ENCODE results near the gene TNFRSF4.
A peak's percentile ranks its signal among the peaks of the same experiment; 100 is the strongest.

Gene TNFRSF4

GRCh38 chr1:1189111-1189510 lies 24.8 kb downstream of the TNFRSF4 start:
- no peaks in the 10 kb centered on the region for H3K4me1 ChIP-seq (ENCODE audit: insufficient read depth, poor library complexity, severe bottlenecking)
- no peak for ATAC-seq (ENCODE audit: low read depth)
- no peaks in the 10 kb centered on the region for H3K9me3 ChIP-seq (ENCODE audit: severe bottlenecking)
- no peaks in the 10 kb centered on the region for H3K27me3 ChIP-seq (ENCODE audit: insufficient read depth, poor library complexity, severe bottlenecking)
- H3K4me3 ChIP-seq (ENCODE audit: severe bottlenecking) = no peak overlapping the region
- no peak for DNase-seq (ENCODE audit: low spot score)
- no peak for TF ChIP-seq CTCF (IDR thresholded peaks at IDR 0.05; ENCODE audit: poor library complexity, severe bottlenecking)
- no peaks in the 10 kb centered on the region for H3K36me3 ChIP-seq (ENCODE audit: low read depth)
- H3K27ac ChIP-seq (ENCODE audit: poor library complexity, severe bottlenecking) = no peak overlapping the region

GRCh38 chr1:1187938-1188337 lies 26.0 kb downstream of the TNFRSF4 start:
- Histone ChIP-seq H3K27me3 (ENCODE audit: insufficient read depth, poor library complexity, severe bottlenecking) (no peaks in the 10 kb centered on the region), H3K4me3 (ENCODE audit: severe bottlenecking) (no peak overlapping the region), H3K9me3 (ENCODE audit: severe bottlenecking) (no peaks in the 10 kb centered on the region), H3K4me1 (ENCODE audit: insufficient read depth, poor library complexity, severe bottlenecking) (no peaks in the 10 kb centered on the region), H3K36me3 (ENCODE audit: low read depth) (no peaks in the 10 kb centered on the region), H3K27ac (ENCODE audit: poor library complexity, severe bottlenecking) (no peak overlapping the region)
- no peak for TF ChIP-seq CTCF (IDR thresholded peaks at IDR 0.05; ENCODE audit: poor library complexity, severe bottlenecking)
- ATAC-seq (ENCODE audit: low read depth) (no peak), DNase-seq (ENCODE audit: low spot score) (no peak)

DNA sequence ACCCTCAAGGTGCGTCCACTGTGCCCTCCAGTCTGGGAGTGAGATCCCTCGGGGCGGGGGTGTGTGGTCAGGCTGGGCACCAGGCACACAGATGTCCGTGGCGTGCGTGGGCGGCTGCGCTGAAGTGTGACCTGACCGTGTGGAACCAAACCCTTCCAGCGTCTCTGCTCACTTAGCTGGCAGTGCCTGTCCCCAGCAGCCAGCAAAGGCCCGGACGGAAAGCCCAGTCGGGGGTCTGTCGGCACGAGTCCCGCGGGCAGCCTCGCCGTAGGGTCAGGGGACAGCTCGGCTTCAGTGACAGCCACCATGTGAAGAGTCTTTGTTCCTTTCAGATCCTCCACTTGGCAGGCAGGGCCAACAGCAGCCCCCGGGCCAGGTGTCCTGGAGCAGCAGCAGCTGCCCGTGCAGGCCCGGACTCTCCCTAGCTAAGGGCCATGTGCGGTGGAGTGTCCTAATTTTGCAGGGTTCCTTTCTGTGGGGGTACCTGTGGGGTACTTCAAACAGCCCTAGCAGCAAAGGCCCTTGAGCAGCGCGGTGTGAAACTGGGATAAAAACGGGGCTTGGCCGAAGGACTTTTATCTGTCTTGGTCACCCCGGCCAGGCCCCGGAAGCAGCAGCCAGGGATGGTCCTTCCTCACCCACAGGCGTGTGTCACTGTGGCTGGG lies 28.7 kb downstream of the TNFRSF4 start:
- no peaks in the 10 kb centered on the region for H3K4me1 ChIP-seq (ENCODE audit: insufficient read depth, poor library complexity, severe bottlenecking)
- no peak overlapping the region for H3K4me3 ChIP-seq (ENCODE audit: severe bottlenecking)
- no peak overlapping the region for H3K27ac ChIP-seq (ENCODE audit: poor library complexity, severe bottlenecking)
- DNase-seq (ENCODE audit: low spot score) = peak; percentile 54
- TF ChIP-seq CTCF (IDR thresholded peaks at IDR 0.05; ENCODE audit: poor library complexity, severe bottlenecking) = no peak
- no peaks in the 10 kb centered on the region for H3K27me3 ChIP-seq (ENCODE audit: insufficient read depth, poor library complexity, severe bottlenecking)
- ATAC-seq (ENCODE audit: low read depth) = no peak
- H3K36me3 ChIP-seq (ENCODE audit: low read depth) = no peaks in the 10 kb centered on the region
- no peaks in the 10 kb centered on the region for H3K9me3 ChIP-seq (ENCODE audit: severe bottlenecking)

DNA sequence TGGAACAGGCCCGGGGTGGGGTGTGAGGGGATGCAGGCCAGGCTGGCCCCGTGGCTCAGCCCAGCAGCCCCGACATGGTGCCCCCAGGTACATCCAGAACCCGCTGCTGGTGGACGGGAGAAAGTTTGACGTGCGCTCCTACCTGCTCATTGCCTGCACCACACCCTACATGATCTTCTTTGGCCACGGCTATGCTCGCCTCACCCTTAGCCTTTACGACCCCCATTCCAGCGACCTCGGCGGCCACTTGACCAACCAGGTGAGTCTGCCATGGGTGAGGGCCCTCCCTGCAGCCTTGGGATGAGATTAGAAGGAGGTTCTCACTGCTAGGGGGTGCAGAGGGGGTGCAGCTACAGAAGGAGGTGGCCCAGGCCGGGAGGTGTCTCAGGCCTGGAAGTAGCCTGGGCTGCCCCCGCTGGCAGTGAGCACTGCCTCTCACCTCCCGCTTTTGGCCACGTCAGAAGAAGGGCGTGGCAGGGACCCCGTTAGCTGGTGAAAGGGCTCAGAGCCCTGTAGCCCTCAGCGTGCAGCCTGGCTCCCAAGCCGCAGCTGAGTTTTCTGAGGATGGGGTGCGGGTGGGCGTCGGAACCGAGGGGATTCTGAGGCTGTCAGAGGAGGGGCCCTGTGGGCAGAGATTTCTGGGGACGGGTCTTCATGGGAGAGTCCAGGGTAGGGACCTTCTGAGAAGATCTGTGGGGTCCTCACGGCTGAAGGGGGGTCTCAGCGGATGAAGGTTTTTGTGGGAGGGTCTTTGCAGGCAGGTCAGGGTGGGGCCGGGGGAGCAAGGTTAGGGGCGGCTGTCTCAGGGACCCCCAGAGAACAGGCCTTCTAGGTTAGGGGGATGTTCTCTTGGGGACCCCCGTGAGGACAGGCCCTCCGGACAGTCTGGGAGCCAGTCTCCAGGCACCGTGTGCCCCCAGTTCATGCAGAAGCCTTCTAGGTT lies 29.8 kb downstream of the TNFRSF4 start:
- no peak for DNase-seq (ENCODE audit: low spot score)
- H3K27me3 ChIP-seq (ENCODE audit: insufficient read depth, poor library complexity, severe bottlenecking) = no peaks in the 10 kb centered on the region
- no peaks in the 10 kb centered on the region for H3K4me1 ChIP-seq (ENCODE audit: insufficient read depth, poor library complexity, severe bottlenecking)
- no peak for TF ChIP-seq CTCF (IDR thresholded peaks at IDR 0.05; ENCODE audit: poor library complexity, severe bottlenecking)
- no peaks in the 10 kb centered on the region for H3K9me3 ChIP-seq (ENCODE audit: severe bottlenecking)
- no peak overlapping the region for H3K4me3 ChIP-seq (ENCODE audit: severe bottlenecking)
- H3K27ac ChIP-seq (ENCODE audit: poor library complexity, severe bottlenecking) = no peak overlapping the region
- no peak for ATAC-seq (ENCODE audit: low read depth)
- no peaks in the 10 kb centered on the region for H3K36me3 ChIP-seq (ENCODE audit: low read depth)
